ENCODE data around the gene MYH15. TPM values are rescaled to one million over a fixed set of nuclear protein-coding genes. Genes with fewer than 3 reads are reported as not detected.

MYH15 gene
- polyA plus RNA-seq, 3 donors = not detected

- intact Hi-C loops (cut with micrococcal nuclease) = loop anchor here in 1 of 2 donors (5.0 kb wide), 1 partner anchor 317 kb away; the partner anchor contains the start of gene CD47
- Histone ChIP-seq H3K36me3 (replicated peaks in 1 of 2; ENCODE audit: control insufficient read depth in 1 of 2, insufficient read depth in 2 of 2, low read length in 2 of 2) (no peaks in the 10 kb centered on the region), H3K4me3 (replicated peaks in 1 of 3; ENCODE audit: low read depth in 2 of 3, low read length in 3 of 3) (no peak overlapping the region), H3K4me2 (replicated peaks; ENCODE audit: extremely low read depth, low read length, poor library complexity, severe bottlenecking) (no peak overlapping the region), H3K79me2 (ENCODE audit: insufficient read depth, low read length) (no peaks in the 10 kb centered on the region), H3K27me3 (ENCODE audit: control insufficient read depth in 2 of 2, insufficient read depth in 2 of 2, low read length in 2 of 2) (no peaks in the 10 kb centered on the region), H3K4me1 (ENCODE audit: control insufficient read depth in 1 of 2, insufficient read depth in 2 of 2, low read length in 2 of 2) (peaks cover 24 to 27% of the 10 kb centered on the region in 2 donors), H2AFZ (ENCODE audit: insufficient read depth, low read depth, low read length, poor library complexity, severe bottlenecking) (no peak overlapping the region), H3K9me3 (replicated peaks in 1 of 2; ENCODE audit: control insufficient read depth in 1 of 2, insufficient read depth in 1 of 2, low read length in 2 of 2) (no peaks in the 10 kb centered on the region), H3K27ac (ENCODE audit: low read depth in 1 of 2, low read length in 2 of 2) (no peak overlapping the region), H4K20me1 (ENCODE audit: insufficient read depth, low read length) (no peaks in the 10 kb centered on the region), H3K9ac (ENCODE audit: insufficient read depth, low read length, poor library complexity, severe bottlenecking) (no peak overlapping the region)
- WGBS (ENCODE audit: insufficient coverage) = 80% methylated on average over 1 of the region's 4 CpGs
- Mint-ChIP-seq H3K4me3 (no peak overlapping the region), H3K27ac (no peak overlapping the region), H3K27me3 (ENCODE audit: low read depth in 3 of 3) (no peaks in the 10 kb centered on the region), H3K4me1 (peaks cover 30% of the 10 kb centered on the region), H3K36me3 (no peaks in the 10 kb centered on the region), H3K9me3 (no peaks in the 10 kb centered on the region)
- no peak for TF ChIP-seq CTCF (IDR thresholded peaks at IDR 0.05)
- DNase-seq = no peak
These were observed 100.6 kb downstream of the MYH15 start for GRCh38 chr3:108409800-108410178.

GRCh38 chr3:108408883-108409799 is 101.3 kb downstream of the MYH15 start:
- peaks cover 30% of the 10 kb centered on the region for H3K4me1 Mint-ChIP-seq
- Histone ChIP-seq H3K4me2 (replicated peaks; ENCODE audit: extremely low read depth, low read length, poor library complexity, severe bottlenecking) (no peak overlapping the region), H3K4me3 (replicated peaks in 1 of 3; ENCODE audit: low read depth in 2 of 3, low read length in 3 of 3) (no peak overlapping the region), H3K9ac (ENCODE audit: insufficient read depth, low read length, poor library complexity, severe bottlenecking) (no peak overlapping the region), H3K36me3 (replicated peaks in 1 of 2; ENCODE audit: control insufficient read depth in 1 of 2, insufficient read depth in 2 of 2, low read length in 2 of 2) (no peaks in the 10 kb centered on the region), H4K20me1 (ENCODE audit: insufficient read depth, low read length) (no peaks in the 10 kb centered on the region), H2AFZ (ENCODE audit: insufficient read depth, low read depth, low read length, poor library complexity, severe bottlenecking) (no peak overlapping the region), H3K27me3 (ENCODE audit: control insufficient read depth in 2 of 2, insufficient read depth in 2 of 2, low read length in 2 of 2) (no peaks in the 10 kb centered on the region), H3K79me2 (ENCODE audit: insufficient read depth, low read length) (no peaks in the 10 kb centered on the region), H3K4me1 (ENCODE audit: control insufficient read depth in 1 of 2, insufficient read depth in 2 of 2, low read length in 2 of 2) (peaks cover 24 to 27% of the 10 kb centered on the region in 2 donors), H3K27ac (ENCODE audit: low read depth in 1 of 2, low read length in 2 of 2) (no peak overlapping the region), H3K9me3 (replicated peaks in 1 of 2; ENCODE audit: control insufficient read depth in 1 of 2, insufficient read depth in 1 of 2, low read length in 2 of 2) (no peaks in the 10 kb centered on the region)
- no peaks in the 10 kb centered on the region for H3K9me3 Mint-ChIP-seq
- TF ChIP-seq CTCF (IDR thresholded peaks at IDR 0.05) = no peak
- H3K4me3 Mint-ChIP-seq = no peak overlapping the region
- no peaks in the 10 kb centered on the region for H3K36me3 Mint-ChIP-seq
- no peak for DNase-seq
- intact Hi-C loops (cut with micrococcal nuclease) = loop anchor here in 1 of 2 donors (5.0 kb wide), 1 partner anchor 317 kb away; the partner anchor contains the start of gene CD47
- H3K27me3 Mint-ChIP-seq (ENCODE audit: low read depth in 3 of 3) = no peaks in the 10 kb centered on the region
- no peak overlapping the region for H3K27ac Mint-ChIP-seq
- 96% methylated on average over 4 of the region's 7 CpGs for WGBS (ENCODE audit: insufficient coverage)

All from CD14-positive monocyte (primary cell).